Tibial nerve (tissue), 4 donors: ENCODE measurements around the gene ANO4.

Experiments
- CTCF ChIP-seq, 5 experiments: fragments of 200-600 bp in 3 of 5; fragments of 450-650 bp in 2 of 5; sonication (generic) in 3 of 5; IDR thresholded peaks; one replicate each; pipeline ENCODE4 v1.5.1; 2016 to 2019; ENCODE audit warnings: antibody characterized with exemption in 5 of 5, mild to moderate bottlenecking in 3 of 5, moderate library complexity in 2 of 5
- EP300 ChIP-seq, 2 donors: sonication (generic); formaldehyde crosslinking; IDR thresholded peaks; one replicate each; pipeline ENCODE4 v1.6.1; 2017; ENCODE audit warnings: antibody characterized with exemption in 2 of 2, mild to moderate bottlenecking in 1 of 2
- POLR2A ChIP-seq, 2 donors: fragments of 450-650 bp; IDR thresholded peaks; one replicate each; pipeline ENCODE4 v1.6.1; 2017; ENCODE audit warnings: antibody characterized with exemption in 2 of 2, mild to moderate bottlenecking in 2 of 2, moderate library complexity in 2 of 2

GRCh38 chr12:100984796-100985195, 190.2 kb downstream of the ANO4 start:
- TF ChIP-seq CTCF (IDR thresholded peaks at IDR 0.05) (no peak), POLR2A (IDR thresholded peaks at IDR 0.05) (no peak), EP300 (IDR thresholded peaks at IDR 0.05) (no peak)
